Heart left ventricle (tissue), 13 donors: ENCODE results near the gene ST6GAL2.

Source experiments
- POLR2A ChIP-seq, 2 donors: fragments of 450-650 bp; IDR thresholded peaks; one replicate each; pipeline ENCODE4 v1.6.1; 2017; ENCODE audit warnings: antibody characterized with exemption in 2 of 2, mild to moderate bottlenecking in 2 of 2, moderate library complexity in 2 of 2
- TF ChIP-seq, protein P1 (sequence below), 12 donors: fragments of 200-600 bp; sonication (generic) in 4 of 12; IDR thresholded peaks; one replicate each; pipeline versions ENCODE4 v1.5.0 to v1.8.0; 2018 to 2022; ENCODE audit warnings: antibody characterized with exemption in 12 of 12, mild to moderate bottlenecking in 5 of 12
- donor health status: ischemic (EF 13 %, LVEDD 7.1; RV severe dilation, severe dysfunction).
- donor health status: DM: no; HTN: yes; CAD: no.
- donor health status: DM: no; HTN: no; CAD: no.
- donor health status: ischemic (EF 25% LVEDD 6.9; RV normal size, moderate dysfunction).
- donor health status: ischemic (EF 25% LVEDD 5.7; RV mildly dilated, moderate dysfunction).
- donor health status: ischemic (EF 35%, LVEDD 5.7; RV mildly dilated, moderate dysfunction).
- donor health status: nonischemic (EF 11% LVEDD 7.7; RV severe dilation, severe dysfunction).
- donor health status: DM: yes; HTN: yes; CAD: no.
- donor health status: PGD.
- donor health status: ischemic (EF 29% LVEDD 5.4; RV normal size, mild dysfunction).
- donor health status: nonischemic (EF 23%, LVEDD 6.1; RV moderate dilation, normal function).

DNA sequence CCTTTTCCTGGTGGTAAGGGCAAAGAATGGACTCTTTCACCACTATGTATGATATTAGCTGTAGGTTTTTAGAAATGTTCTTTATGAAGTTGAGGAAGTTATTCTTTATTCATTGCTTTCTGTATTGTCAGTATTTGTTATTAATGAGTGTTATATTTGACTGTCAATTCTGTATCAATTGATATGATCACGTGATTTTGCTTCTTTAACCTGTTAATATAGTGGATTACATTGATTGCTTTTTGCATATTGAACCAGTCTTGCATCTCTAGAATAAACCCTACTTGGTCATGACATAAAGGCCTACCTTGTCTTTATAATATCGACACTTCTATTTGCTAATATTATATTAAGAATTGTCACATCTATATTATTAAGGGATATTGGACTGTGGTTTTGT, 18.3 kb upstream of the ST6GAL2 start:
- TF ChIP-seq POLR2A (IDR thresholded peaks at IDR 0.05): no peak
- TF ChIP-seq, protein P1, sequence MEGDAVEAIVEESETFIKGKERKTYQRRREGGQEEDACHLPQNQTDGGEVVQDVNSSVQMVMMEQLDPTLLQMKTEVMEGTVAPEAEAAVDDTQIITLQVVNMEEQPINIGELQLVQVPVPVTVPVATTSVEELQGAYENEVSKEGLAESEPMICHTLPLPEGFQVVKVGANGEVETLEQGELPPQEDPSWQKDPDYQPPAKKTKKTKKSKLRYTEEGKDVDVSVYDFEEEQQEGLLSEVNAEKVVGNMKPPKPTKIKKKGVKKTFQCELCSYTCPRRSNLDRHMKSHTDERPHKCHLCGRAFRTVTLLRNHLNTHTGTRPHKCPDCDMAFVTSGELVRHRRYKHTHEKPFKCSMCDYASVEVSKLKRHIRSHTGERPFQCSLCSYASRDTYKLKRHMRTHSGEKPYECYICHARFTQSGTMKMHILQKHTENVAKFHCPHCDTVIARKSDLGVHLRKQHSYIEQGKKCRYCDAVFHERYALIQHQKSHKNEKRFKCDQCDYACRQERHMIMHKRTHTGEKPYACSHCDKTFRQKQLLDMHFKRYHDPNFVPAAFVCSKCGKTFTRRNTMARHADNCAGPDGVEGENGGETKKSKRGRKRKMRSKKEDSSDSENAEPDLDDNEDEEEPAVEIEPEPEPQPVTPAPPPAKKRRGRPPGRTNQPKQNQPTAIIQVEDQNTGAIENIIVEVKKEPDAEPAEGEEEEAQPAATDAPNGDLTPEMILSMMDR (IDR thresholded peaks at IDR 0.05): no peak
